Measurements from ENCODE around the gene TBC1D17.

TBC1D17 gene

GRCh38 chr19:49894011-49894664 is 16.6 kb downstream of the TBC1D17 start:
- DNase-seq (ENCODE audit: low read depth), result no peak

- no peak for DNase-seq (ENCODE audit: low read depth)
These were observed 17.5 kb downstream of the TBC1D17 start for GRCh38 chr19:49894879-49895565.

GRCh38 chr19:49895566-49896297 is 18.2 kb downstream of the TBC1D17 start:
- no peak for DNase-seq (ENCODE audit: low read depth)

GRCh38 chr19:49896863-49897621 is 19.5 kb downstream of the TBC1D17 start, which contains the start of gene IL4I1:
IL4I1 (minus strand) TSS chr19:49896887; CDS start chr19:49896160, 727 bp downstream.
- DNase-seq (ENCODE audit: low read depth), result peak; percentile 33

- DNase-seq (ENCODE audit: low read depth), result no peak
These were observed 26.6 kb downstream of the TBC1D17 start for GRCh38 chr19:49904136-49904535.

DNA sequence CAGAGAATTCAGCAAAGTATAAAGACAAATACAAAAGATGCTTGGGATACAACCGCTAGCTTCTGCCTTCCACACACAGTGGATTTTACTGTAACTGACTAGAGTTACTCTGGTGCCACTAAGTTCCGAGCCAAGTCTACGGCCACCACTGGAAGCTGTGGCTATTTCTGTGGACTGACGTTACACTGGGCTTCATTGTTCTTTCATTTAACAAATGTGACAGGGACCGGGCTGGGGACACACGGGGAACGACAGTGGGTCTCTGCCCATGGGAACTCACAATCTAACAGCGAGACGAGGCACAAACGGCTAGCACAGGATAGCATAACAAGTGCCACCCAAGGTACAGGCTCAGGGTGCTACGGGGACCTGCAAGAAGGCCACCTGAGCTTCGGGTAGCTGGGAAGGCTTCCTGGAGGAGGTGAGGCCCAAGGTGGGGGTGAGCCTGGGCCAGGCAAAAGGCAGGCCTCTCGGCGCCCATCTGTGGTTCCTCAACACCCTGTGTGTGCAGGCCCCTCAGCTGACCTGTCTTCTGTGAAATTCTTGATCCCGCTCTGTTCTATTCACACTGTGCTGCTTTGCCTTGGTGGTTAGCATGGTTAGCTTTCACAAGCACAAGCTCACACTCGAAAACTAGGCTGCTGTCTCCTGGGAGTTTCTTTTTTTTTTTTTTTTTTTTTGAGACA is 29.5 kb downstream of the TBC1D17 start:
- DNase-seq (ENCODE audit: low read depth), result no peak

GRCh38 chr19:49907745-49908446 is 30.4 kb downstream of the TBC1D17 start:
- DNase-seq (ENCODE audit: low read depth), result no peak

GRCh38 chr19:49908480-49909420 is 31.2 kb downstream of the TBC1D17 start:
- DNase-seq (ENCODE audit: low read depth), result no peak

- DNase-seq (ENCODE audit: low read depth), result no peak
These were observed 32.7 kb downstream of the TBC1D17 start for GRCh38 chr19:49910179-49910578.

DNA sequence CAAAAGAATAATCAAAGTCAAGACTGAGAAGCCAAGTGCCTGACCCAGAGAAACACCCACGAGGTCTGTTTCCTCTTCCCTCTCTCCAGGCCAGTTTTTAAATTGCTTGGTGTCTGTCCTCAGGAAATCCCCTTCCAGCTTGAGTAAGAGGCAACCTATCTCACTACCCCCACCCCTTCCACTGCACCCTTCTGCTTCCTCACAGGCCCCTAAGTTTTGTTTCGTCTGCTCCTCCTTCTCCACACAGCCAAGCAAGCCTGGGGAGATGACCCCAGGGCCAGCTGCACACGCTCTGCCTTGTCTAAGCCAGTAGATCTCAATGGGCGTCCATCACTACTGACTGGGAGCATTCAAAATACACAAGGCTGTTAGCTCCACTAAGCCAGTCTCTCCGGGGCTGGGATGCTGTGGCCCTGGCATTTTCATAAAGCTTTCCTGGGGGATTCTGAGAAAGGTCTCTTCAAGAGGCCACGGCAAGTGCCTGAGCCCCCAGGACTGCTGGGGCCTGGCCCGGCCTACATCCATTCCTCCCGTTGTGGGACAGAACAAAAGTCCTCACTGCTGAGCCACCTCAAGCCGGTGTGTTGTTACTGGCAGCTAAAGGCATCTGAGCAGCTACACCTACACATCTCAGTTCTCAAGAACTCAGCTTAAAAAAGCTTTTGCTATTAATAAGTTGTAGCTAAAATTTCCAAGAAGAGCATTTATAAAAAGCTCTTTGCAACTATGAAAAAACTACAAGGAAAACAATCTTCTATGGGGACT is 34.1 kb downstream of the TBC1D17 start:
- no peak for DNase-seq (ENCODE audit: low read depth)

- DNase-seq (ENCODE audit: low read depth), result no peak
These were observed 35.6 kb downstream of the TBC1D17 start for GRCh38 chr19:49912965-49913685.

- DNase-seq (ENCODE audit: low read depth), result no peak
These were observed 36.2 kb downstream of the TBC1D17 start for GRCh38 chr19:49913720-49914119.

DNA sequence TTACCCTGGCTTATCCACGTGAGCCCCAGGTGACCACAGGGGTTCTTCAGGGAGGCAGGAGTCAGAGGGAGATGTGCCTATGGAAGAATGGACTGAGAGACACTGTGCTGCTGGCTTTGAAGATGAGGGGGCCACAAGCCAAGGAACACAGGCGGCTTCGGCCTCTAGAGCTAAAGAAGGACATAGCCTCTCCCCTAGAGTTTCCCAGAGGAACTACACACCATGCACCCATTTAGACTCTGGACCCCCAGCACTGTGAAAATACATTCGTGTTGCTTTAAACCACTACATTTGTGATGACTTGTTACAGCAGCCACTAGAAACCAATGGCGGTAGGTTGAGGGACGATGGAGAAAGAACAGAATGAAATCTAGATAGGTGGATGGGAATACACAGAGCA is 37.8 kb downstream of the TBC1D17 start:
- DNase-seq (ENCODE audit: low read depth), result no peak

GRCh38 chr19:49916839-49917733 is 39.6 kb downstream of the TBC1D17 start:
- no peak for DNase-seq (ENCODE audit: low read depth)

GRCh38 chr19:49918089-49918488 is 40.6 kb downstream of the TBC1D17 start:
- no peak for DNase-seq (ENCODE audit: low read depth)

- no peak for DNase-seq (ENCODE audit: low read depth)
These were observed 43.3 kb downstream of the TBC1D17 start for GRCh38 chr19:49920624-49921363.
